ENCODE results near the gene CCDC28A. TPM values are rescaled to one million over a fixed set of nuclear protein-coding genes. Genes with fewer than 3 reads are reported as not detected.

The CCDC28A gene
- total RNA-seq (2022; extraction: Qiagen RNA extraction; ENCODE audit: low read depth) = 11.6 to 13.9 TPM (median 12.8 TPM) in 5 replicates

DNA sequence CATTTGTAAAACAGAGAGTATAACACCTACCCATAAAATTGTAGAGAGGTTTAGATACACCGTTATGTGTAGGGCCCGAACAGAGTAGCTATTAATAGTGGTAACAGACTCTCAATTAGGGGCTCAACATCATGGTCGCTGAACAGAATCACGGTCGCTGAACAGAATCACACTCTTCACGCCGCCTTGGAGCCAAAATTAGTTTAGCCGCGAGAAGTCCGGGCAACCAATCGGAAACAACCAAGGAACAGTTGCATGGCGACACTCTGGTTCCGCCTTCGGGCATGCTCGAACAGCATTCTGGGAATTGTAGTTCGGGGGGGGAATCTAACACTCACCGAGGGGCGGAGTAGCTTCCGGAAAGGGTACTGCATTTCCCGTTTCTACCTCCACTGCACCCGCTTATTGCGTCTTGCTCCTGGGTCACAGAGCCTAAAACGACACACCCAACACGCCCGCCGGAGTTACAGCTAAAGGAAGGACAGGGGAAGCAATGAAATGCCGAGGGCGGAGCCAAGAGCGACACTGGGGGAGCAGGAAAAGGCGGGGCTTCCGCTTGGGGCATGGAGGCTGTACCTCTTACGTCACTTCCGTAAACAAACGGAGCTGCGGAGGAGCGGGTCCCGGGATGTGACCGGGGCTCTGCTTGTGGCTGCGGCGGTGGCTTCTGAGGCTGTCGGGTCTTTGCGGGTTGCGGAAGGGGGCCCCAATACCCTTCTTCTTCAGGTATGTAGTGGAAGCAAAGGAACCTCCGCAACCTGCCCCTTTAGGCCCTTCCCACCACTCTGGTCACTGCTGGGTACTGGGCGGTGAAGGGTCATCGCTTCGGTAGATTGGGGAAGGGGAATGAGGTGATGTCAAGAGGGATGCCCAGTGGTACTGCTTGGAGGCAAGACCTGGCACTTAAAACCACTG lies at the start of gene CCDC28A:
Gene CCDC28A, plus strand, starts transcription at position 593 of the 915 bp plus-strand sequence. CDS start 2,352 bp downstream, outside the sequence.

DNA sequence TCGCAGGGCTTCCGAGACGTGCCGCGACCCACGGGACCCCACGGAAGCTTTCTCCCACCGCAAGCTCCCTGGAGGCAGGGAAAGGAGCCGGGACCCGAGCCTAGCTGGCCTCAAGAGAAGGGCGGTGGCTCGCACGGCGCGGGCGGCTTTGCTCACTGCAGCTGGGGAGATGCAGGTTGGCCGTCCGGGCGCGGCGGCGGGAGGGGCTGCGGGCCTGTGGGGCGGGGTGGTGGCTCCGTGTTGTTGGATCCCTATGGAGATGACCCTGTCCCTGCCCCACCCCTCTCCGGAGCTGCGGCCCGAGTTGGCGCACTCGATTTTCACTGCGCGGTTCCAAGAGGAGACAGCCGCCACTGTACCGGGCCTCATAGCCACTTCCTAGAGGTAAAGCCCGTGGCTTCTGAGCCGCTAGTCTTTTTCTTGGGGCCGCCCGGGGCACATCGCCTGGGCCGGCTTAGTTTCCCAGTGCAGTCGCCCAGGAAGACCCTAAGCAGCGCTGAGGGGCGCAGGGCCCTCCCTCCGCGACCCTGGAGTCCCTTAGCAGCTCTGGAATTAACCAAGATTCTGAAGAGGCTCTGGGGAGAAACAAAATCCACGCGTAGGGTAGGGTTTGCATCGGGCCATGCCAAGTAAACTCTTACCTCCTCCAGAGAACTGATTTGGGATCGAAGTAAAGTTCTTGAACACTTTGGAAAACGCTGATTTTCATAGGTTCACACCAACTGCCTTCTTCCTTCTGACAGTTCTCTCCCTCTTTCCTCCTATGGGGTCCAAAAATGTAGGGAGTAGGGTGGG lies 22.4 kb downstream of the CCDC28A start, which contains the start of gene ECT2L:
Gene ECT2L, plus strand, starts transcription at position 279 of the 795 bp plus-strand sequence. CDS start 17,188 bp downstream, outside the sequence.

Other genes starting within 250 kb of the CCDC28A start
- gene ECT2L, start 22.3 kb downstream of the CCDC28A start, total RNA-seq (2022; extraction: Qiagen RNA extraction; ENCODE audit: low read depth) = not detected in 5 replicates
- 20.5 to 23.7 TPM (median 21.9 TPM) in 5 replicates for gene REPS1, start 214.5 kb downstream of the CCDC28A start, total RNA-seq (2022; extraction: Qiagen RNA extraction; ENCODE audit: low read depth)

Measured in A549 treated with DMSO at 1 μM for 4 hours (cell line).